AG09309 (cell line): Measurements from ENCODE around the gene TRMT44.

Experiments
- DNase-seq: peaks from one replicate; pipeline ENCODE4 v3.0.0-alpha.2; 2010; ENCODE audit warnings: low read depth
- H3K4me3 ChIP-seq: 2 replicates; pipeline ENCODE4 v1.5.1; 2011; ENCODE audit warnings: mild to moderate bottlenecking, low read depth, low read length, moderate library complexity; ENCODE audit not compliant: control insufficient read depth
- TF ChIP-seq, protein P1 (sequence below): IDR thresholded peaks from 2 replicates; pipeline ENCODE4 v1.5.1; 2011; ENCODE audit warnings: mild to moderate bottlenecking, low read depth, low read length, inconsistent platforms; ENCODE audit not compliant: insufficient read depth, control insufficient read depth; ENCODE audit errors: missing control alignments

The TRMT44 gene

DNA sequence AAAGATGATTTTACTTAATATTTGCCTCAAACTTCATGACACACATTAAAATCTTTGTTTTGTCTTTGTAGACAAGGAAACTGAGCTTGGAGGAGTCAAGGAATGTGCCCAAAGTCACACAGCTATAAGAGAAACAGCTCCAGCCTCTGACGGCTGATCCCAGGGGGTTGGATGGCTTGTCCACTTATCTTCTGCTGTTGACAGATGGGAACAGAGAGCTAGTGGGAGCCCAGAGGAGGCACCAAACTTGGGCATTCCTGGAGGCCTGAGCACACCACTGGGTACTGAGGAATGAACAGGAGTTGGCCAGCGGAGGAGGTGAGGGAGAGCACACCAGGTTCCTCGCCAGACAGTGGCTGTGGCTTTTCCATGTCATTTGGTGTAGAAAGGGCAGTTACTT is 83.2 kb downstream of the TRMT44 start:
- no peak for DNase-seq
- H3K4me3 ChIP-seq, result no peak overlapping the region
- TF ChIP-seq, protein P1, sequence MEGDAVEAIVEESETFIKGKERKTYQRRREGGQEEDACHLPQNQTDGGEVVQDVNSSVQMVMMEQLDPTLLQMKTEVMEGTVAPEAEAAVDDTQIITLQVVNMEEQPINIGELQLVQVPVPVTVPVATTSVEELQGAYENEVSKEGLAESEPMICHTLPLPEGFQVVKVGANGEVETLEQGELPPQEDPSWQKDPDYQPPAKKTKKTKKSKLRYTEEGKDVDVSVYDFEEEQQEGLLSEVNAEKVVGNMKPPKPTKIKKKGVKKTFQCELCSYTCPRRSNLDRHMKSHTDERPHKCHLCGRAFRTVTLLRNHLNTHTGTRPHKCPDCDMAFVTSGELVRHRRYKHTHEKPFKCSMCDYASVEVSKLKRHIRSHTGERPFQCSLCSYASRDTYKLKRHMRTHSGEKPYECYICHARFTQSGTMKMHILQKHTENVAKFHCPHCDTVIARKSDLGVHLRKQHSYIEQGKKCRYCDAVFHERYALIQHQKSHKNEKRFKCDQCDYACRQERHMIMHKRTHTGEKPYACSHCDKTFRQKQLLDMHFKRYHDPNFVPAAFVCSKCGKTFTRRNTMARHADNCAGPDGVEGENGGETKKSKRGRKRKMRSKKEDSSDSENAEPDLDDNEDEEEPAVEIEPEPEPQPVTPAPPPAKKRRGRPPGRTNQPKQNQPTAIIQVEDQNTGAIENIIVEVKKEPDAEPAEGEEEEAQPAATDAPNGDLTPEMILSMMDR, result no peak

DNA sequence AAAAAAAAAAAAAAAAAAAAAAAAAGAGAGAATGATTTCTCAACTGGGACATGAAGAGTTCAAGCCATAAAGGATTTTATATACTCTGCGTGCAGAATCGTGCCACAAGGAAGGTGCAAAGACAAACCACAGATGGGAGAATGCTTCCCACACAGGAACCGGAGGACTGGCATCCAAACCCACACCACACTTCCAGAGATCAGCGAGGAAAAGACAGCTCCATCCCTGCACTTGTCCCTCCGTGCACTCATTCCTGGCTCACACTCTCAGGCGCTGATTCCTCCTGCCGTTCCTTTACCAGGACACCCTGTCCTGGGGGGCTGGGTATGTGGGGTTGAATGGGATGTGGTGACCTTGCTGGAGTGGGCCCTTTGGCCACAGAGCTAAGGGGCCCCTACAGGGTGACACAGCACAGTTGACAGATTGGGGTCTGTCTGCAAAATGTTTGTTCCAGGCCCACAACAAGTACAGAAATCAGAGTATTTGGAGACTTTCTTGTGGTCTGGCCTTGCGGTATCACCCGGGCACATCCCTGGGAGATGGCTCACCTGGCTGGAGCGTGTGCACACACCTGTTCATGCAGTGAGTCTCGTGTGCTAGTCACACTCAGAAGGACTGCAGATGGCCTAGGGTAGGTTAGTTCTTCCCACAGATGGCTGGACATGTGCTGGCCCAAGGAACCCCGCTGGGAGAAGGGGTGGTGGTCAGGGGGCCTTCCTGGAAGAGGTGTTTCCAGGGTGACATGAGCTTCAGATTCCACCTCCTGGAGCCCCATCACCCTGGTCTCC is 84.2 kb downstream of the TRMT44 start:
- H3K4me3 ChIP-seq, result no peak overlapping the region
- no peak for DNase-seq
- TF ChIP-seq, protein P1, result no peak

DNA sequence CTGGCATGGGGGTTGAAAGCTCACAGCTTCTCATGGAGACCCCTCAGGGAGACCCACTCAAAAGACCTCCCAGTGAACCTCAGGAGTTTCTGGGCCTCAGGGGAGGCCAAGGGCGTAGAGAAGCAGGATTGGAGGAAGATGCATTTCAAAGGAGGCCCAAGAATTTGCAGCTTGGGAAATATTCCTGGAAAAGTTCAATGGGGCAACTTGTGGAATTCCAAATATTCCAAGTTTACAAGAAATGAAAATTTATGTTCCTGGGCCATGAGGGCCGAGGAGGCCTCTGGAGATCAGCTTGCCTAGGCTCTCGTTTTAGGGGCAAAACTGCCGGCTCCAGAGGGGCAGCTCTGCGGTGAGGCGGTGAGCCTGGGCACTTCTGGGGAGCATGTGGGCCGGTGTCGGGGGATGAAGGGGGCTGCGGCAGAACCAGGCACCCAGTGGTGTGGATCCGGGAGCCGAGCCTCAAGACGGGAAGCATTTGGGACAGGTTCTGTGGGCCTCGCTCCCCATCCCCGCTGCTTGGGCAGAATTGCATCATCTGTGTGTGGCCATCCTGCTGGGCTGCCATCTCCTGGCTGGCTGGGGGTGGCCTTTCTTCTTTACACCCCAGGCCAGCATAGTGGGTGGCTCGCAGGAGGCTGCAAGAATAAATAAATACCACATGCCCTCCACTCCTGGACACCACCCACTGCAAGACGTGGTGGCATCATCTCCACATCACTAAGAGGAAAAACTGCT is 85.0 kb downstream of the TRMT44 start:
- no peak for DNase-seq
- TF ChIP-seq, protein P1, result peak; percentile 9
- H3K4me3 ChIP-seq, result no peak overlapping the region
